G401 (cell line): ENCODE results near the gene TMEM69. TPM values are rescaled to one million over a fixed set of nuclear protein-coding genes. Genes with fewer than 3 reads are reported as not detected.

Source experiments
- DNase-seq: peaks from one replicate; pipeline ENCODE4 v3.0.0-alpha.2; 2015; ENCODE audit warnings: low spot score
- in situ Hi-C: cut with HindIII; loops from 2 replicates; pipeline ENCODE4 v1.10.0; 2016; ENCODE audit warnings: low sequenced_read_pairs, mixed read lengths
- total RNA-seq: library from RNA; depleted of rRNA; stranded (reverse); fragments of >200 nt; shearing (Covaris generic); gene quantifications from 2 replicates; pipeline ENCODE4 v1.2.3, GENCODE V29; 2014; rRNA removed

Gene TMEM69, protein sequence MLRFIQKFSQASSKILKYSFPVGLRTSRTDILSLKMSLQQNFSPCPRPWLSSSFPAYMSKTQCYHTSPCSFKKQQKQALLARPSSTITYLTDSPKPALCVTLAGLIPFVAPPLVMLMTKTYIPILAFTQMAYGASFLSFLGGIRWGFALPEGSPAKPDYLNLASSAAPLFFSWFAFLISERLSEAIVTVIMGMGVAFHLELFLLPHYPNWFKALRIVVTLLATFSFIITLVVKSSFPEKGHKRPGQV
- 57.0 and 79.0 TPM in 2 replicates for total RNA-seq

DNA sequence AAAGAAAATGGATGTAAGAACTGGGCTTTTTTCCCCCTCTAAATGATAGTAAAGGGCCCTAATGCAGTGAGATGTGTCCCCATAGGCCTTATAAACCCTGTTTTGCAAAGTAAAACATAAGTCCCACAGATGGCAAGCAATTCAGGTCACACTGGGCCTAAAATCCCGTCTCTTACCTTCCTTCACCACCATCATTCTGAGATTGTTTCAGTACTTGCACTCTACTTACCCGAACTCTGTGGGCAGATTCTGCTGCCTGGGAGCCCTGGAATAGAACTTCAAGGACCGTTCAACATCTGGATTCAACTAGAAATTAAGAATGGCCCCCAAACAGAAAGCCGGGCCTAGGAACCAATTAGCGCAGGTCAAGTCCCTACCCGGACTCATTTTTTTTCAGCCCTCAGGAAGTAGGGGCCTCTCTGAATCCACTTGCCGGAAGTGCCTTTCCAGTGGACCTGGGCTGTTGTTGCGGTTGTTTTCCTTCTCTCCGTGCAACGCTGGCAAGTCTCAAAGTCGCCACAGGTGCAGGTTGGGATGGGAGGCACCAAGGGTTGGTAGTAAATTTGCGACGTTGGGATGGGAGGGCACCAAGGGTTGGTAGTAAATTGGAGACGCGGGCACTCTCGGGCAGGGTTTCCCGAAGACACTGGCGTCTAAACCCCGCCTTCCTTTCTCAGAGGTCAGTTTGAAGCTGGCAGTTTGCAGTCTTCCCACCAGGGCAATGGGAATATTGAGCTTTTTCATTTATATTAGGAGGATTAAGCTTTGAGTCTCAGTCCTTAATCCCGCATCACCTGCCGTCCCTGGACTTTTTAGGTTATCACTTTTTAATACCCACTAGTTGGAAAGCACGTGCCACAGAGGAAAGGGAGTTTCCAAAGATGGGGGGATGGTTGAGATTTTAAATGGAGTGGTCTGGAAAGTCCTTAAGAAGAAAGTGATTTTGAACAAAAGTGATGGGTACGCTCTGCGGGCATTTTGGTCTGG is at the start of gene TMEM69:
TSS of gene TMEM69 (plus strand) at position 428 of the 987 bp plus-strand sequence. CDS start 2,888 bp downstream, outside the sequence.
- DNase-seq = peak; percentile 88
- in situ Hi-C loops = no loop called here

GRCh38 chr1:45640293-45640692 is 47.7 kb upstream of the TMEM69 start:
- in situ Hi-C loops = loop anchor here (25.0 kb wide), 1 partner anchor 222 kb away; no protein-coding TSS in a partner anchor

GRCh38 chr1:45643321-45643720 is 44.7 kb upstream of the TMEM69 start:
- DNase-seq = no peak
- in situ Hi-C loops = loop anchor here (25.0 kb wide), 1 partner anchor 219 kb away; no protein-coding TSS in a partner anchor

More at GRCh38 chr1:45640293-45640692, 47.7 kb upstream of the TMEM69 start:
- no peak for DNase-seq

GRCh38 chr1:45643978-45644377 is 44.0 kb upstream of the TMEM69 start:
- in situ Hi-C loops = loop anchor here (25.0 kb wide), 1 partner anchor 218 kb away; no protein-coding TSS in a partner anchor
- DNase-seq = no peak

DNA sequence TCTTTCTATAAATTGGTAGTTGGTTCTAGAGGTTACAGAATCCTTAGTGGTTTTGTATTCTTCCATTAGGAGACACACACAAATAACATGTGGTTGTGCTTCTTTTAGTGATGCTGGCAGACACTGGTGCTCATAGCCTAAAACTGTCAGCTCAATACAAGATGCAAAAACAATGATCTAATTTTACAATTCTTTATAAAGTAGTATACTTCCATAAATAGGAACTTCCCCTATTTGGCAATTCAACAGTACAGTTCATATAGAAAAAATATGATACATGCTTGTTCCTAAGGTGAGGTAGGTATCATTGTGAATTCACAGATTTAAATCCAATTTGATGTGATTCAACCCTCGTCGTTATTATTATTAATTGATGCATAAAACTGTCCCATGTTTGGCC is 43.3 kb upstream of the TMEM69 start:
- in situ Hi-C loops = loop anchor here (25.0 kb wide), 1 partner anchor 218 kb away; no protein-coding TSS in a partner anchor
- DNase-seq = no peak

GRCh38 chr1:45647248-45648021 is 40.5 kb upstream of the TMEM69 start:
- in situ Hi-C loops = loop anchor here (25.0 kb wide), 1 partner anchor 215 kb away; no protein-coding TSS in a partner anchor
- DNase-seq = no peak

DNA sequence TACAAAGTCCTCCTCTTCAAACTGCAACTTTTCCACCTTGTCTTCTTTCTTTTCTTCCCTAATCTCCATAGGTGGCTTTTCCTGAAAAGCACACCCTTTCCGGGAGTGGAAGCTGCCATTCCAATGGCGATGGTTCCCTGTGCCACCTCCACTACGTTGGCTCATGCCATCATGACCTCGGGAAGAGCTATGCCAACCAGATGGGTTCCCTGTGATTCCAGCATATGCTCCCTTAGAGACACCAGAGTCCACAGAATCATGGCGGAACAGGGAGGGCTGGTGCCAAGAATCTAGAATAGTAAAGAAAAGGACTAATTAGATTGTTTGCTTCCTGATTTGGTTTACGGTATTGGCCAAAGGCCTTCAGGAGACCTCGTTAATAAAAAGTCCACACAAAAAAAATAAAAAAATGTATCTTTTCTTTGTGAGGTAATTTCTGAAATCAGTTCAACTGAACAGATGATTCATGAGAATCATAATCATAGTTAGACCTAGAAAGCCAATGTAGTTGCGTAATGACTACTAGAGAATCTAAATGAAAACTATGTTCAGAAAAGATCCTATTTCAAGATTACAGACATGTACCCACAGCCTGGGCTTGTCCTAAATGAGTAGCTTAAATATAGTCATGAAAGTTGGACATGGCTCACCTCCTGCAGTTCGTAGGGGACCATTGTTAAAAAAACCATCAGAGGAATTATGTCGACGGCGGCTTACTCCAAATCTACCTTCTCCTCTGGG is 33.3 kb upstream of the TMEM69 start:
- in situ Hi-C loops = no loop called here

DNA sequence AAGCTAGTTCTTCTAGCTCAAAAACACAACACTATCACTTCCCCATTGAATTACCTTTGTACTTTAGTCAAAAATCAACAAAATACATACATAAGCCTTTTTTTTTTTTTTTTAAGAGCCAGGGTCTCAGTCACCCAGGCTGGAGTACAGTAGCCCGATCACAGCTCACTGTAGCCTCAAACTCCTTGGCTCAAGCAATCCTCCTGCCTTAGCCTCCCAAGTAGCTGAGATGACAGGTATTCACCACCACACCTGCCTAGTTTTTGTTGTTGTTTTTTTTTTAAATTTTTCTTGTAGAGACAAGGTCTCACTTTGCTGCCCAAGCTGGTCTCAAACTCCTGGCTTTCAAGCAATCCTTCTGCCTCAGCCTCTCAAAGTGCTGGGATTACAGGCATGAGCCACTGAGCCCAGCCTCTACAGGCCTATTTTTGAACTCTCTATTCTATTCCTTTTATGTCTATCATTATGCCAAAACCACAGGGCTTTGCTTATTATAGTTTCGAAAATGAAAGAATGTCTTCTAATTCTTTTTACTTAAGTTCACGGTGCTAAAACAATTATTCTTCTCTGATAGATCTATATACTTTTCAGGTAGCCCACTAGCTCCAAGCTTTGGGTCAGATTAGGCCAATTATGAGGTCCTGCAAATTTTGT is 31.3 kb upstream of the TMEM69 start:
- no peak for DNase-seq
- in situ Hi-C loops = no loop called here

More for the DNA sequence above, 33.3 kb upstream of the TMEM69 start:
- DNase-seq = peak; percentile 72

DNA sequence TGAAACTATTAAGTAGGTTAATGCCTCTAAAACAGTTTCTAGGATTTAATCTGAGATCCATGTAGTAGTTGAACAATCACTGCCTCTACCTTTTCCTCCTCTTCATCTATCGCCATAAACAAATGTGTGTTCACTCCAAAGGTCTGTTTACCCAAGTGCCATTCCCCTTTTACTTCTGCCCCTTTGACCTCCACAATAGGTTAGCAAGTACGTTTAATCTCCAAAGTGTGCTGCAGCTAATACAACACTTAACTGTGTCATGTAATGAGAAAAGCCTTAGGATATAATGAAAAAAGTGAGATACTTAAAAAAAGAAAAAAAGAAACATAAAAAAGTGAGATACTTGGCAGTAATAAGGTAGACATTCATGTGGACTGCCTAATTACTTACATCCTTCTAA is 29.8 kb upstream of the TMEM69 start:
- in situ Hi-C loops = no loop called here
- DNase-seq = no peak

DNA sequence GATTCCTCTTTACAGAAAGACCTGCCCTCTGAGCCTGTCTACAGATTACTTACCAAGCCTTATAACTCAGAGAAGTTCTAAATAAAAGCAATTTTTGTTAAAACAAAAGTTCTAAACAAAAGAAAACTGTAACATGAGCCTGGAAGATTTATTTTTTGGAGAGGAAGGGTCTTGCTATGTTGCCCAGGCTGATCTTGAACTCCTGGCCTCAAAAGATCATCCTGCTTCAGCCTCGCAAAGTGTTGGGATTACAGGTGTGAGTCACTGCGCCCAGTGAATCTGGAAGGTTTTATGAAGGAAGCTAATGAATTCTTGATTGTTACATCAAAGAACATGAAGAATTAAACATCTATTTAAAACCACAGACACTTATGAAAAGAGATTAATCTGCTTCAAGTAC is 28.8 kb upstream of the TMEM69 start:
- in situ Hi-C loops = no loop called here
- DNase-seq = no peak

- in situ Hi-C loops = no loop called here
These were observed 27.6 kb upstream of the TMEM69 start for GRCh38 chr1:45660336-45660735.

DNA sequence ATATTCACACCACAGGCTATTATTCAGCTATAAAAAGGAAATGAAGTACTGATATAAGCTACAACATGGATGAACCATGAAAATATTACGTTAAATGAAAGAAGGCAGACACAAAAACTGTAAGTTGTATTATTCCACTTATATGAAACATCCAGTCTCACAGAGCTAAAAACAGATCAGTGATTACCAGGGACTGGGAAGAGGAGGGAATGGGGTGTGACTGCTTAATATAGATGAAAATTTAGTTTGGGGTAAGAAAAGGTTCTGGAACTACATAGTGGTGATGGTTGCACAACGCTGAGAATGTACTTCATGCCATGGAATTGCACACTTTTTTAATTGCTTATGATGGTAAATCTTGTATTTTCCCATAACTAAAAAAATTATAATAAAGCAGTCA is 21.1 kb upstream of the TMEM69 start:
- in situ Hi-C loops = no loop called here
- no peak for DNase-seq

More at GRCh38 chr1:45660336-45660735, 27.6 kb upstream of the TMEM69 start:
- DNase-seq = no peak

DNA sequence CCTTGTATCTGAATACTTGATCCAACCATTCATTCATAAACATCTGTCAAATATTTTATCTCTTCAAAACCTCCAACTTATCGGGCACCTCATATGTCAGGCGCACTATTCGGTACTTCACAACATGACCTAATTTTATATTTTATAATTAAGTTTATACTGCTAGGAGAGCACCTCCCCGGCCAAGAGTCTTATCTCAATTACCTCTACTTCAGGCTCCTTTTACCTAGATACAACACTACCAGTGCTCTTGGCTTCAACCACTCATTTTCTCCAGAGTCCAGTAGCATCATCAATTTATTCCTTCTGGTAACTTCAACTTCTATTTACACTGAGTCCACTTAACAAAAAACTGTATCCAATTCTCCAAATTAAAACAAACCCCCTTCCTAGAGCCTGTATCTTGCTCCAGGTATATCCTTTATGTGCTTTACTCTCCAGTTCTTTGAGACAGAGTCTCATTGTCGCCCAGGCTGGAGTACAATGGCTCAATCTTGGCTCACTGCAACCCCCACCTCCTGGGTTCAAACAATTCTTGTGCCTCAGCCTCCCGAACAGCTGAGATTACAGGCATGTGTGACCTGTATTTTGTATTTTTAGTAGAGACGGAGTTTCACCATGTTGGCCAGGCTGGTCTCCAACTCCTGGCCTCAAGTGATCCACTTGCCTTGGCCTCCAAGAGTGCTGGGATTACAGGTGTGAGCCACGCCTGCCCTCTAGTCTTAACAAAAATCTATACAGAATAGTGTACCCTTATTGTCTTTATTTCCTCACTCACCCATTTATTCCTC is 20.5 kb upstream of the TMEM69 start:
- no peak for DNase-seq
- in situ Hi-C loops = no loop called here

GRCh38 chr1:45668526-45668925 is 19.5 kb upstream of the TMEM69 start:
- DNase-seq = no peak
- in situ Hi-C loops = no loop called here

DNA sequence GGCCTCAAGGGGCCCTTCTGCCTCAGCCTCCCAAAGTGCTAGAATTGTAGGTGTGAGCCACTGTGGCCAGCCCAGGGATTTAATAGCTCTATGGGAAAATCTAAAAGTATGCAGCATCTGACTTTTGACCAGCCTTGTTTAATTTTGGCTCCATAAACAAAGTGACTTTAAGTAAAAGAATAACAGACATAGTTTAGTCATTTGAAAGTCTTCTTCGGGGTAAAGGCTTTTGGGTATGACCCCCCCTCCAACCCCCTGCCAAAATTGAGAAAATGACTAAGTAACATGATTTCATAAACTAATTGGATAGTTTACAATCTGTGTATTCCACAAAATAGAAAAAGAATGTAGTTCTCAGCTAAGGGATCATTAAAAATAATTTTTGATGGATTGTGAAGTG is 18.6 kb upstream of the TMEM69 start:
- in situ Hi-C loops = no loop called here

DNA sequence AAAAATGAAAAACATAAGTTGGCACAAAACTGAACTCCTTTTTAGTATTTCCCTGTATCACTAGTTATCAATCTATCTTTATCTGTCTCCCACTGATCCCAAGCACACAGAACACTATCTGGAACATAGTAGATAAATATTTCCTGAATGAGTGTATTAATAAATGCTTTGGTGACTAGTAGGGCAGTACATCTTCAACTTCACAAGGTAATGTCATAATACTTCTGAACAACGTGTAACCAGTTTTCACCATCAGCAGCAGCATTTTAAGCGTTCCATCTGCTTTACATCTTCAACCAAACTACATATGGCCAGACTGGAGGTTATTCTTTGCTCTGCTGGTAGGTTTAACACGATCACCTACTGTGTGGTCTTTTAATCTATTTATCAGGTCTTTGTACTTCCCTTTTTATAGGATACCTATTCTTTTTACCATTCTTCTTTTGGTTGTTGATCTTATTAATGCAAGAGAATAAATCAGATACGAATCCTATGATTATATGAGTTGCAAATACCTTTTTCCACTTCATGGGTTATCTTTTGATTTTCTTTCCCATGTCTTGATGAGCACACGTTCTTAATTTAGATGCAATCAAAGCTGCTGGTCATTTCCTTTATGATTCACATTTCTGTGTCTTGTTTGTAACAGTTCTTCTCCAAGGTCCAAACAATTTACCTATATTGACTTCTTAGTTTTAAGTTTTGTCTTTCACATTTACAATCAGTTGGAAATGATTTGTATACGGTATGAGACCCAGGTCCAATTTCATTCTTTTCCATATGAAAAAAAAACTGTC is 17.9 kb upstream of the TMEM69 start:
- in situ Hi-C loops = no loop called here
- DNase-seq = no peak

More for the DNA sequence above, 18.6 kb upstream of the TMEM69 start:
- DNase-seq = no peak
